TTC549 (cell line): ENCODE results near the gene FUCA1.

ENCODE experiments used
- FAIRE-seq: peaks from 2 replicates; lab custom pipeline; 2012; peaks lifted over from hg19 to GRCh38; lab: Jason Lieb, UNC

FUCA1 gene

GRCh38 chr1:23801338-23801748 is 66.7 kb downstream of the FUCA1 start:
- FAIRE-seq, result no peak

GRCh38 chr1:23800400-23801337 is 67.4 kb downstream of the FUCA1 start, which contains the start of gene GALE:
GALE (minus strand) TSS chr1:23800754; CDS start chr1:23799007, 1,747 bp downstream.
- no peak for FAIRE-seq

DNA sequence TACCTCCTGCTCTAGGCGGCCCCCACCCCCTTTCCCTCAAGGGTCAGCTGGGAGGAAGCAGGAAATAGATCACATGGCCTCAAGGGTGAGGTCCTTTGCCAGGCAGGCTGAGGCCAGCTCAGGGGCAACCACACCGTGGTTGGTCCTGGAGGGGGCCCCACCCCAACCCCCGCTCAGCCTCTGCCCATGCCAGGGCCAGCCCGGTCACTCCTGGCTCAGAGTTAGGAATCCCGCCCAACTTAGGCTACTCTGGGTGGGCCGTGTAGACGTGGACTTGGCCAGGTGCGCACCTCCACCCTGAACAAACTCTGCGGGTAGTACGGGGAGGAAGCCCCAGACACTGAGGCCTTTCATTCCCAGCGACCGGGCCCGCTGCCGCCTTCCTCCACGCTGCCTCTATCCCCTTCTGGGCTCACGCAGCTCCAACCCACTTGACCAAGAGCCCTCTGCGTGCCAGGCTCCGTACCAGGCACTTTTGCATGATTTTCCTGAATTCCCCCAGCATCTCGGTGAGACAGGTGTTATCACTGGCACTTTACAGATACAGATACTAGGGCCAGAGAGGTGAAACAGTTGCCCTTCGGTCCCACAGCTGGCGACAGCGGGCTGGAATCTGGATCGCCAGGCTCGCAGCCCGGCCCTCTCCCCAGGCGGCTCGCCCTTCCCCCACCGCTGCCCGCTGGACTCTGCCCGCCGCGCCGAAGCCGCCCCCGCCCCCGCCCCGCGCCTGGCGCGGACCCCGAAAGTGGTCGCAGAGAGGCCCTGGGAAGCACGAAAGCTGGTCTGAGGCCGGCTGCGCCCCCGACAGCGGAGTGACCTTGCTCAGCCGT is 68.3 kb downstream of the FUCA1 start:
- FAIRE-seq, result no peak

DNA sequence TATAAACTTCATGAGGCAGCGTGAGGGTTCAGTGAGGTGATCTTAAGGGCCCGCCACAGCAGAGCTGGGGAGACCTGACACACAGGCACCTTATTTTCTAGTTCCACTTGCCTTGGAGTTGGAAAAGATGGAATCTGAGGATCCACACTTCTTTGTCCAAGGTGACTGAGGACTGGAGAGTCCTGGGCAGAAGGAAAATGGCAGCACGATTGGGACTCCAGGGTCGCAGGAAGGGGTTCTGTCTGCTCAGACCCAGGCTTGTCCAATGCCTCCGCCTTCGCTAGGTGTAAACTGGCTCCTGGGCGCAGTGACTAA is 68.9 kb downstream of the FUCA1 start:
- FAIRE-seq, result no peak

DNA sequence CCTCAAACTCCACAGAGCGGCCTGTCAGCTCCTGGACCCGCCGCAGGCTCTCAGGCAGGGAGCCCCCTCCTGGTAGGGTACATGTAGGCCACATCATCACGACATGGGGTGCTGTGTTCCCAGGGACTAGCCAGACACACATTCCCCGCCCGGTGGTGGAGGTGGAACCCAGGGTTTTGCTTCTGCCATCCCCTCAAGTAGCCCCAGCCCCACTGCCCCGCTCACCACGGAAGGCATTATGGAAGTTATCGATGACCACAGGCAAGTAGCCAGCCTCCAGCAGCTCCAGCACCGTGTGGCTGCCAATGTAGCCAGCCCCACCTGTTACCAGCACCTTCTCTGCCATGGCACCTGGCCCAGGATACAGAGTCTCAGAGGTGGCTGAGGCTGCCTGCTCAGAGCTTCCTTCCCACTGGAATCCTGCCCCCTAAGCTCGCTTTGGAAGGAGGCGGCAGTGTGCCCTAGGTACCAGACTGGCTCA is 69.4 kb downstream of the FUCA1 start:
- FAIRE-seq, result no peak

DNA sequence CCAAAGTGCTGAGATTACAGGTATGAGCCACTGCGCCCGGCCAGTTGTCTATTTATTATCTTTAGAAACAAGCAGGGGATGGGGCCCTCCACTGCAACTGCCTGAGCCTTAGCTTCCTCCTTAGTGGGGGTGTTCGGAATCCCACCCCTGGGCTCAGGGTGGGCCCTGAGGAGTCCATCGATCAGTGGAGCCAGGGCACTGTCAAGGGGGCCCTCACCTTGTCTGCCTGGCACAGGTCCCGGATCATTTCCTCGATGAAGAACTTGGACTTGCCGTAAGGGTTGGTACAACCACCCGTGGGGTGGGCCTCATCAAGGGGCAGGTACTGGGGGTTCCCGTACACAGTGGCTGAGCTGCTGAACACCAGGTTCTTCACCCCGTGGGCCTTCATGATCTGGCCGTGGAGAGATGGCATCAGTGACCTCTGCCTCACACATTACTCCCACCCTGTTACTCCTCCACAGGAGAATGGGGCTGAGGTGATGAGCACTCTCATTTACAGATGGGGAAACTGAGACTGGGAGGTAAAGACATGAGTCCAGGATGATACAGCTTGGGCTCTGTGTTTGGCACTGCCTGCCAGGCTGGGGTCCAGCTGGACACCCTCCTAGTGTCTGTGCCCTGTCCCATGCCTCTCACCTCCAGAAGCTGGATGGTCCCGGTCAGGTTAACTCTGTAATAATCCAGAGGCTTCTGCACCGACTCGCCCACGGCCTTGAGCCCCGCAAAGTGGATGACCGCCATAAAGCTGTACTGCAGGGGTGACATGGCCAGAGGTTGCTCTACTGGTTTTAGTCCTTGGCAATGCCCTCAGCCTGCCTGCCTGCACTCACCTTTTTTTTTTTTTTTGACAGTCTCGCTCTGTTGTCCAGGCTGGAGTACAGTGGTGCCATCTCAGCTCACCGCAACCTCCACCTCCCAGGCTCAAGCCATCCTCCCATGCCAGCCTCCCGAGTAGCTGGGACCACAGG is 70.3 kb downstream of the FUCA1 start:
- FAIRE-seq, result no peak

- FAIRE-seq, result no peak
Measured at GRCh38 chr1:23796466-23797271, 71.4 kb downstream of the FUCA1 start.

DNA sequence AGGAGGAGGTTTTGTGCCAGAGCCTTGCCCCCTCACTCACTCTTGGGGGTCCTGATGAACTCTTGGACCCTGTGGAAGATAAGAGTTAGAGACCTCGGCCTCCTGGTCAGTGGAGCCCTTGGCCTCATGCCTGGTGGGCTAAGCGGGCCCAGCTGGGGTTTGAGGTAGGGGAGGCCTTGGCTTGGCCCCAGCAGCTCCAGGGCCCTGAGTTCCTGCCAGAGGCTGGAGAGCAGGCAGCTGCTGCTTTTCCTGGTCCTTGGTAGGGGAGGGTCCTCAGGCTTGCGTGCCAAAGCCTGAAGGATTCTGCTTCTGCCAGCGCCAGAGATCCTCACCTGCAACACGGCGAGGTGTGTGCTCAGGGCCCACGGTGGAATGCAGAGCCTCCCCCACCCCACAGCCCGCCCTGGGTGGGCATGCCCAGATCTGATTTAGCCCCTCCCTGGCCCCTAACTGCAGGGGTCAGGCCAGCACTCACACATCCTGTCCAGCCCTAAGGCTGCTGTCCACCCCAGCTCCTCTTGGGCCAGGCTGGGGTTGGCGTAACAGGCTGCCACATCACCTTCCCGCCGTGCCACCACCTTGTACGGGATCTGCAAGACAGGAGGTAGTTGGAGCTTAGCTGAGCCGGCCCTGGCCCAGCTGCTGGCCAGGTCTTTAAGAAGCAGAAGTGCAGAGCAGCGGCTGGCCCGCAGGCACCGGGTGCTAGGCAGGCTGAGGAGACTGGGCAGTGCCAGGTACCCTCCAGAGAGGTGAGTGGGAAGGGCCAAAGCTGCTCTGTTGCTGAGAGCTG is 72.2 kb downstream of the FUCA1 start:
- no peak for FAIRE-seq
